ENCODE data around the gene DRICH1. TPM values are rescaled to one million over a fixed set of nuclear protein-coding genes. Genes with fewer than 3 reads are reported as not detected.

The DRICH1 gene
- total RNA-seq, 4 donors from 2014 or later: 1.4 TPM; not detected in 3

GRCh38 chr22:23609983-23610781 is 21.9 kb downstream of the DRICH1 start:
- no peaks in the 10 kb centered on the region for H3K9me3 ChIP-seq
- no peaks in the 10 kb centered on the region for H3K27me3 ChIP-seq
- H3K4me3 ChIP-seq: no peak overlapping the region
- no peak for DNase-seq
- no peaks in the 10 kb centered on the region for H3K4me1 ChIP-seq
- no peaks in the 10 kb centered on the region for H3K36me3 ChIP-seq
- H3K27ac ChIP-seq: no peak overlapping the region
- TF ChIP-seq CTCF (IDR thresholded peaks at IDR 0.05) (no peak), POLR2A (IDR thresholded peaks at IDR 0.05) (no peak)
- intact Hi-C loops (cut with DNase I; ENCODE audit: low total_unique reads): no loop called here

- DNase-seq: no peak
- H3K4me3 ChIP-seq: no peak overlapping the region
- no peaks in the 10 kb centered on the region for H3K9me3 ChIP-seq
- TF ChIP-seq CTCF (IDR thresholded peaks at IDR 0.05): no peak
- TF ChIP-seq POLR2A (IDR thresholded peaks at IDR 0.05): no peak
- no peaks in the 10 kb centered on the region for H3K4me1 ChIP-seq
- intact Hi-C loops (cut with DNase I; ENCODE audit: low total_unique reads): no loop called here
- H3K27me3 ChIP-seq: no peaks in the 10 kb centered on the region
- H3K36me3 ChIP-seq: no peaks in the 10 kb centered on the region
- no peak overlapping the region for H3K27ac ChIP-seq
Measured at GRCh38 chr22:23608583-23608982, 23.5 kb downstream of the DRICH1 start.

GRCh38 chr22:23606204-23607131 is 25.7 kb downstream of the DRICH1 start:
- DNase-seq: no peak
- Histone ChIP-seq H3K4me1 (no peaks in the 10 kb centered on the region), H3K4me3 (no peak overlapping the region), H3K27me3 (no peaks in the 10 kb centered on the region), H3K36me3 (no peaks in the 10 kb centered on the region), H3K9me3 (no peaks in the 10 kb centered on the region), H3K27ac (no peak overlapping the region)
- TF ChIP-seq CTCF (IDR thresholded peaks at IDR 0.05): no peak
- TF ChIP-seq POLR2A (IDR thresholded peaks at IDR 0.05): no peak
- intact Hi-C loops (cut with DNase I; ENCODE audit: low total_unique reads): no loop called here

GRCh38 chr22:23604939-23605712 is 27.0 kb downstream of the DRICH1 start:
- intact Hi-C loops (cut with DNase I; ENCODE audit: low total_unique reads): no loop called here
- DNase-seq: no peak
- TF ChIP-seq CTCF (IDR thresholded peaks at IDR 0.05) (no peak), POLR2A (IDR thresholded peaks at IDR 0.05) (no peak)

More at GRCh38 chr22:23604939-23605712, 27.0 kb downstream of the DRICH1 start:
- Histone ChIP-seq H3K9me3 (no peaks in the 10 kb centered on the region), H3K36me3 (no peaks in the 10 kb centered on the region), H3K4me1 (no peaks in the 10 kb centered on the region), H3K4me3 (no peak overlapping the region), H3K27me3 (no peaks in the 10 kb centered on the region), H3K27ac (no peak overlapping the region)

All from uterus (tissue), 4 donors.